ENCODE data around the gene SAP30BP. TPM values are rescaled to one million over a fixed set of nuclear protein-coding genes. Genes with fewer than 3 reads are reported as not detected.

Gene SAP30BP
- total and polyA plus RNA-seq, 2 of the 13 experiments (the other 11 are each of a cell fraction or from before 2014, with no cell fraction given), result 67.7 to 99.4 TPM

DNA sequence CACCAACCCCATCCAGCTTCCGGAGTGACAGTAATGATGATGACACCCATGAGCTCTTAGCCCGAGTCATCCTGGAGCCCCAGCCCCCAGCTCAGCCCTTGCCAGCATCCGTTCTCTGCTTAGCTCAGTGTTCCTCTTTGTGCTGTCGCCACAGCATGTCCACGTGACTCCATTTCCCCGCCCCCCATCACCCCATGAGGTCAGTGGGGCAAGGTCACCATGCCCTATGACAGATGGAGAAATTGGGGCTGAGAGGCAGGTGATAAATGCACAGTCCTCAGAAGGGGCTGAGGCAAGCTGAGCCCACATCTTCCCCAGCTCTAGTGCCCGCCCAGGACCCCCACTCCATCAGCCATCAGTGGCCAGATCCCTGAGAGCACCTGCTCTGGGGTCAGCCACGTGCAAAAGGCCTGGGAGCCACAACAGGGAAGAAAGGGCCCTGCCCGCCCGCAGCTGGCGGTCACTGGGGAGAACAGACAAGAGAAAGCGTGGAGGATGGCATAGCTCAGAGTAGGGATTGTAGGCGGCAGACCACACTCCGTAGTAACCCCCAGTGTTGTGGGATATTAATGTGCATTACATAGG lies 71.2 kb downstream of the SAP30BP start (continued):
- TF ChIP-seq NFAT5 (CRISPR knock-in tag; IDR thresholded peaks at IDR 0.05) (no peak), GLI4 (CRISPR knock-in tag; IDR thresholded peaks at IDR 0.05; ENCODE audit: borderline replicate concordance) (no peak), ZNF382 (CRISPR knock-in tag; IDR thresholded peaks at IDR 0.05; ENCODE audit: borderline replicate concordance) (no peak), SMAD9 (CRISPR knock-in tag; IDR thresholded peaks at IDR 0.05) (no peak), TGIF2 (CRISPR knock-in tag; IDR thresholded peaks at IDR 0.05) (peak; percentile 53; the same call in 1 of the 2 replicates), HOXA3 (CRISPR knock-in tag; IDR thresholded peaks at IDR 0.05) (peak; percentile 48; the same call in 1 of the 2 replicates), ZNF615 (CRISPR knock-in tag; IDR thresholded peaks at IDR 0.05; ENCODE audit: borderline replicate concordance) (no peak), TMF1 (CRISPR knock-in tag; IDR thresholded peaks at IDR 0.05; ENCODE audit: low read depth) (no peak), ZNF101 (CRISPR knock-in tag; IDR thresholded peaks at IDR 0.05; ENCODE audit: borderline replicate concordance, low read depth) (no peak), ATF6 (CRISPR knock-in tag; conservative IDR thresholded peaks at IDR 0.05) (no peak), SKI (IDR thresholded peaks at IDR 0.05; ENCODE audit: partially characterized antibody) (peak; percentile 27), CC2D1A (CRISPR knock-in tag; IDR thresholded peaks at IDR 0.05) (no peak), ELF3 (CRISPR knock-in tag; IDR thresholded peaks at IDR 0.05) (no peak), SOX5 (CRISPR knock-in tag; IDR thresholded peaks at IDR 0.05; ENCODE audit: borderline replicate concordance) (peak; percentile 55; the same call in 1 of the 2 replicates), MEF2D (CRISPR knock-in tag; IDR thresholded peaks at IDR 0.05) (peak; percentile 70), CHCHD3 (CRISPR knock-in tag; IDR thresholded peaks at IDR 0.05) (no peak), HNF4G (IDR thresholded peaks at IDR 0.05; ENCODE audit: borderline replicate concordance, low read depth, low read length) (no peak), HNF4G (CRISPR knock-in tag; IDR thresholded peaks at IDR 0.05; ENCODE audit: borderline replicate concordance, low read depth) (no peak), ZFP36L1 (CRISPR knock-in tag; IDR thresholded peaks at IDR 0.05) (no peak)
